ENCODE data around the gene ATP8B1. TPM values are rescaled to one million over a fixed set of nuclear protein-coding genes. Genes with fewer than 3 reads are reported as not detected.
A peak's percentile ranks its signal among the peaks of the same experiment; 100 is the strongest.

ATP8B1 gene
- total RNA-seq, 1 experiment from 2014 or later = 1.1 TPM

- H3K27ac ChIP-seq (ENCODE audit: insufficient read length, low read depth, low read length) = peak overlapping the region; percentile 61
- H4K5ac ChIP-seq (ENCODE audit: insufficient read length, low read depth, low read length) = peak overlapping the region; percentile 89
- no peaks in the 10 kb centered on the region for H3K9me3 ChIP-seq (ENCODE audit: control insufficient read depth, low read depth, low read length)
- H3K4me2 ChIP-seq (ENCODE audit: insufficient read depth, insufficient read length, low read length) = peak overlapping the region; percentile 15
- H2BK15ac ChIP-seq (ENCODE audit: low read depth, low read length) = no peak overlapping the region
- peak overlapping the region; percentile 20 for H2BK5ac ChIP-seq (ENCODE audit: insufficient read length, low read length)
- peaks cover 17 to 41% (median 33%) of the 10 kb centered on the region in 3 experiments; a peak in 6 of 7 replicates for H3K36me3 Mint-ChIP-seq (ENCODE audit: insufficient read depth in 1 of 3, low read depth in 3 of 3)
- H3K4ac ChIP-seq (ENCODE audit: low read depth, low read length) = peak overlapping the region; percentile 25; the same call in 1 of the 2 replicates
- no peak for TF ChIP-seq CTCF (conservative IDR thresholded peaks at IDR 0.05)
- no peak for DNase-seq
- H3K27me3 ChIP-seq (ENCODE audit: insufficient read depth, low read length) = no peaks in the 10 kb centered on the region
- H3K56ac ChIP-seq (ENCODE audit: insufficient read length, low read depth, low read length) = no peak overlapping the region
- H3K23ac ChIP-seq (ENCODE audit: insufficient read length, low read depth, low read length) = no peak overlapping the region
- peak overlapping the region; percentile 94 to 96 for H3K4me3 Mint-ChIP-seq
- H3K27me3 Mint-ChIP-seq (ENCODE audit: low read depth) = no peaks in the 10 kb centered on the region
- peak overlapping the region; percentile 98 to 99 (median 98) for H3K27ac Mint-ChIP-seq
- no peak overlapping the region for H2BK120ac ChIP-seq (ENCODE audit: low read depth, low read length, poor library complexity, severe bottlenecking)
- WGBS (ENCODE audit: extremely low coverage, insufficient read length, low lambda C conversion rate) = no CpG with 5 or more reads among the region's 20 CpGs
- H3K79me1 ChIP-seq (ENCODE audit: insufficient read depth, low read depth, low read length, poor library complexity, severe bottlenecking) = peaks cover 7% of the 10 kb centered on the region
- peaks cover 2% of the 10 kb centered on the region; the same call in 1 of the 2 replicates for H3K4me1 ChIP-seq (ENCODE audit: insufficient read depth, low read length)
- H2AK5ac ChIP-seq (ENCODE audit: insufficient read length, low read length) = no peak overlapping the region
- no peaks in the 10 kb centered on the region for H3K23me2 ChIP-seq (ENCODE audit: insufficient read length, low read depth, low read length, poor library complexity, severe bottlenecking)
- peak overlapping the region; percentile 89 for H3K14ac ChIP-seq (ENCODE audit: insufficient read depth, low read length)
- H4K20me1 ChIP-seq (ENCODE audit: control insufficient read depth, insufficient read depth, insufficient read length) = no peaks in the 10 kb centered on the region
- peak overlapping the region; percentile 94 for H3K9ac ChIP-seq (ENCODE audit: extremely low read depth, insufficient read length, low read length)
- H3K79me2 ChIP-seq (ENCODE audit: insufficient read depth, low read length) = peaks cover 4% of the 10 kb centered on the region; the same call in 1 of the 2 replicates
- peaks cover 7 to 10% of the 10 kb centered on the region in 2 experiments; a peak in 3 of 4 replicates for H3K4me1 Mint-ChIP-seq
- no peak overlapping the region for H2BK12ac ChIP-seq (ENCODE audit: insufficient read length, low read depth, low read length)
- H3K9me3 Mint-ChIP-seq = no peaks in the 10 kb centered on the region; a peak in 1 of 5 replicates
- H4K91ac ChIP-seq (ENCODE audit: insufficient read length, low read depth, low read length) = no peak overlapping the region
- H2BK20ac ChIP-seq (ENCODE audit: low read depth, low read length, poor library complexity, severe bottlenecking) = peak overlapping the region; percentile 32
- no peak overlapping the region for H4K8ac ChIP-seq (replicated peaks; ENCODE audit: insufficient read length, low read depth, low read length)
- H3K18ac ChIP-seq (ENCODE audit: insufficient read length, low read depth, low read length) = peak overlapping the region; percentile 82
- no peak overlapping the region for H2AFZ ChIP-seq (ENCODE audit: low read length)
- H3T11ph ChIP-seq (ENCODE audit: low read length) = no peak overlapping the region
Observed at GRCh38 chr18:57621246-57621604, 181.9 kb downstream of the ATP8B1 start.

Measured in H9 (cell line).